G401.6 (cell line): Measurements from ENCODE around the gene SYT6.

Experiments used
- FAIRE-seq: peaks from 2 replicates; lab custom pipeline; 2012; peaks lifted over from hg19 to GRCh38; lab: Jason Lieb, UNC

The SYT6 gene

DNA sequence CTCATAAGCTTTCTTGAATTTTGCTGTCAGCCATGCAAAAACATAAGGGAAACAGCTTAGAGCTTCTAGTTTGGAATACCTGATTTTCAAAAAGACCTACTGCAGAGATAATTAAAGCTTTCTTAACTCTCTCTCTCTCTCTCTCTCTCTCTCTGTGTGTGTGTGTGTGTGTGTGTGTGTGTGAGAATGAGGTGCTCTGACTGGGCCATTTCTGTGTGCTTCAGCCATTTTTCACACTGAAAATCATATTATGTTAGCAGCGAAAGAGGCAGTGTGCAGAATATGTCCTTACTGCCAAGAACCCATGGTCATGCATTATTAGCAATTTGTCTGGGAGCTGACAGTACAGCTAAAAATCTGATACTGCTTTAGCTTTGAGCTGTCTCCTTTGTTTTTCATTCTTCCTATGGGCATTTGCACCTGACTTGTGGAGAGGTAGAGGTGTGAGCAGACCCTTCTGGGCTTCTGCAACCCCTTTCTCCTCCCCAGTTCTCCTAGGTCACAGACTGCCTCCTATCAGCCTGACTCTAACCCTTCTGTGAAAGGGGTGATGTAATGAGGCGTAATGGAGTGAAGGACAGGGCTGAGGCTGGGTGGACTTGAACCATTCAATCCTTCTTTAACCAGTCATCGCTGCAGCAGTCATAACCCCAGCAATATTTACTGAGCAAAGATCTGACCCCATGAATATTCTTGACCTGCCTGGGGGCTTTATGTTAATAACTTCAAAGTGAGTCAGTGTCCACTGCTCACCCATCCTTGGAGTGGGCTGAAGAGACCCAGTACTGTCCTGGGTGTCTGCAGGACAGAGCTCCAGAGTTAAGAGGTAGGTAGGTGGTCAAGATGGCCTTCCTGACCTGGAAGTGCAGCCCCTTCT is 61.2 kb downstream of the SYT6 start:
- FAIRE-seq = no peak

DNA sequence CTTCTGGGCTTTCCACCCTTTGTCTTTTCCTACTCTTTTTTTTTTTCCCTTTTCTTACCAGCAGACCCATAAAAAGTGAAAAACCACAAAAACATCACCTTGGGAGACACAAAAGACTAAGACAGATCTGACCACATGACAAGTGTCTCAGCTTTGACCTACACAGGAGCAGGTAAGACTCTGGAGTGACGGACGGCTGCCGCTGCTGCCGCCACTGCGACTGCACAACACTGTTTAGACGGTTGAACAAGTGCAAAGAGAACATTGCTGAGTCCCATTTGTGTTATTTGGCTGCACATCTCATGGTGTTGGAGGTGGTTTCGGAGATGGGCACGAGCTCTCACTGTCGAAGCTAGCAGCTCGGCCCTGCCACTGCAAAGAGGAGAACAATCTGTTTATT is 62.0 kb downstream of the SYT6 start:
- FAIRE-seq = no peak

DNA sequence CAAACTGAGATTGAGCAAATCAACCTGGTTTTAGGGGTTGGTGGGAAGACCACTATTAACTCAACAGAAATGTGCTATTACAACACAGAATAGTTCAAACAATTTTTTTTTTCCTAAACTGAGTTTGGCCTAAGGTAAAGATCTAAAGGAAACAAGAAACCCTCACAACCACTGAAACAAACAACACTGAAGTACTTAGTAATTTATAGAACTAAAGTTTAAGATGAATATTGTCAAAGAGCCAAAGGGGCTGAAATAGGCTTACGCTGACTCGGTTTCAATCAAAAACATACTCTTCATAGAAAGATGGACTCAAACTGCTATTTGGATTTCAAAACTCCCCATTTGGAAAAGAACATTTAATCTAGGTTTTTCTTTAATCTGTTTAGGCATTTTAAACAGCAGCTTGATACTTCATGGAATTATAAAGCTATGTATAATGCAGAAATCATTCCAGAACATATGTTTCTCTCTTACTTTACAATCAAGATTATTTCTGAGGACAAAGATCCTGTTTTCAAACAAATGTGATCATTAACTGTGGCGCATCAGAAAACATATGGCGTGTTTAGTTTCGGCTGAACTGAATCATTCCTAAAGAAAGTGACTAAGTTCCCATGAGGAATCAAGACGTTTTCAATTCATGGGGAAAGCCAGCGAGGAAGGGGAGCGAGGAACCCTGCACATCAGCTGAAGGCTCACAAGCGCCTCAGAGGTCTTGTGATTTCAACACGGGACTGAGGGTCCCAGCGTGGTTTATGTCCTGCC is 62.7 kb downstream of the SYT6 start:
- no peak for FAIRE-seq

DNA sequence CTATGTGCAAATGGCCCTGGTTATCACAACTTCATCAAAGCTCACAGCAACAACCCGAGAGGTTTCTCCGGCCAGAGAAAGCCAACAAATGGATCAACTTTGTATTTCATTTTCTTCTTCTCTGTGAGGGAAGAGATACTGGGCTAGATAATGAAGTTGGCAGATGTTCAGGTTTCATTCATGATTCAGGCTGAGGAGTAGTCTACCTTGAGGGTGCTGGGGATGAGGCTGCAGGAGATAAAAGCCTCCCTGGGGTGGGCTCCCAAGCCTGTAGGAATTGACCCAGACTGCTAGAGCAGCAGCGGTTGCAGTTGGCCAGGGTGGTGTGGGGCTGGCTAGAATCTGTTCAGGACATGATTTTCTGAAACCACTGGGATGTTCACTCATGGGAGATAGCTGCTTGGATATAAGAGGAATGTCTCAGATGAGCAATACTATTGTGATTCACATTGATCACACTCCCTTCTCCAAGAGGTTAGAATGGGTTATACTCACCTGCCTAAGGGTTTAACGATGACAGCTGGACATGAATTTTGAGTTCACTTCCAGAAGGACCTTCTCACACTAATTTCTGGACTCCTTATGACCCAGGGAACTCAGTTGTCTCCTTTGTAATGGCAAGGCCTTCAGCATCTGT is 64.0 kb downstream of the SYT6 start:
- FAIRE-seq = no peak

DNA sequence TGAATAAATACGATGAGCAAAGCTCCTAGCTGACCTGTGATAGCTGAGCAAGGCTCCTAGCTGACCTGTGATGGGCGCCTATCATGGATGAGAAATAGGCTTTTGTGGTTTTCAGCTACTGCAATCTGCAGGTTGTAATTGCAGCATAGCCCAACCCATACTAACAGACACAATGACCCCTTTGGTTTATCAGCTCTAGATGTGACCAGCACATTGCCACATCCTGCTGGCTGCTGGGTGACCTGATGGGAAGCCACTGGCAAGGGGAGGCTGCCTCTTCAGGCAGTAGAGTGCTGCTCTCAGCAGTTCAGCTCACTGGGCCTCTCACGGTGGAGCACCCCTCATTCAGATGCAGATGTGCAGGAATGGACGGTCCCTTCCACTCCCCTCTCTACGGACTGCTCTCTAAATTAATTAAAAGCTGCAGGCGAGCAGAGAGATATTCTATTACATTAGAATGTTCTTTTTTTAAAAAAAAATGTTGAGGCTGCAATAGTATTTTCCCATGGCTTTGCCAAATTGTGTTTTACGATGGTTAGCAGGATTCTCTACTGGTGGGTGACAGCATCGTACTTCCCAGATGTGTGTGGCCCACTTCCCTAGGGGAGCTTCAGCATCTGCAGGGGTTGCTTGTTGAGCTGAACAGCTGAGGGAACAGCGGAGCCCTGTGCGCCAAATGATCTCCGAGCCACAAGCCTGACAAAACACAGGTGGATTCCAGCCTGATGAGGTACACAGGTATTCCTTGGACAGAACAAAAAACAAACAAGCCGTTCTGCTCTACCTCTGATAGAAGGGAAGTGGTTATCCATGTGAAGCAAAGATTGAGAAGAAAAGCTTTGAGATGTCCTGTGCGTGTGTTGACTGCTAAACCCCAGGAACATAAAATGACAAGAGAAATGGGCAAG is 65.0 kb downstream of the SYT6 start:
- FAIRE-seq = no peak

DNA sequence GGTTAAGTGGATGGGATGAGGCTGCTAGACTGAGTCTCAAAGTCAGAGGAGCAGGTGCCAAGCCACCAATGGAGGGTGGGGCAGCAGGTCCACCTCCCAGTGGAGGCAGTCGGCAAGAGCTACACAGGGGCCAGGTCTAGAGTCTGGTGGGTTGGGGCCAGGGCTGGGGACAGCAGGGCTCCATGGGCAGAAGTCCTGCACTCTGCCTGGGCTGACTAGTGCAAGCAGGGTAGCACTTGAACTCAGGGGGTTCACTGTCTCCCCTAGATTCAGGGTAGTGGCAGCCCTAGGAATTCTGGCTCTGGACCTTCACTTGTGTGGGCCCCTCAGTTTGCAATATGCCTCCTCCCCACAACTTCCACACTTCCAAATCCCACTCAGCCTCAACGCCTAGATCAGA is 66.2 kb downstream of the SYT6 start:
- FAIRE-seq = no peak

DNA sequence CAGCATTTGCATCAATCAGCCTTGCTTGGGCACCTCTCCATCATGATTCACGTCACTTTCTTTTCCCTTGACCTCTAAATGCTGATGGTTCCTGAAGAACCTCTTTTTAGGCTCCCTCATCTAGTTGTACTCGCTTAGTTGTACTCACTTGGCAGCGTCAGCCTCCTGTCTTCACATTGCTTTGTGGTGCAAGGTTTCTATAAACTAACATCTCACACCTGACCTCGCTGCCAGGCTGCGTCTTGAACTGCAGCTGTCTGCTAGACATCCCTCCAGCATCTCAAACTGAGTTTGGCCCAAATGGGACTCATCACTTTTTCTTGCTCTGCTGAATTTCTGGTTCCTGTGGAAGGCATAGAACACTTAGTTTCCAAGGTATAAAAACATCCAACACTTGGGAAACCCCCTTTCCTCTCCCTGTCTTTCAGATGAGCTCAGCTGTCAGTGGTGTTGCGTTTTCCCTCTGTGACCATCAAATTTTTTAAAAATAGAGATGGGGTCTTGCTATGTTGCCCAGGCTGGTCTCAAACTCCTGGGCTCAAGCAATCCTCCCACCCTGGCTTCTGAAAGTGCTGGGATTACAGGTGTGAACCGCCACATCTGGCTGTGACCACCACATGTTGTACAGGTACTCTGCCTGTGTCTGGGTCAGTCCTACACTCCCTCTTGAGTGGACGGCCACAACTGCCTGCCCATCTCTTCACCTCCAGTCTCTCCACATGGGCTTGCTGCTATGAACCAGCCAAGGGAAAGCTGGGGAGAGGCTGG is 66.9 kb downstream of the SYT6 start:
- FAIRE-seq = no peak

DNA sequence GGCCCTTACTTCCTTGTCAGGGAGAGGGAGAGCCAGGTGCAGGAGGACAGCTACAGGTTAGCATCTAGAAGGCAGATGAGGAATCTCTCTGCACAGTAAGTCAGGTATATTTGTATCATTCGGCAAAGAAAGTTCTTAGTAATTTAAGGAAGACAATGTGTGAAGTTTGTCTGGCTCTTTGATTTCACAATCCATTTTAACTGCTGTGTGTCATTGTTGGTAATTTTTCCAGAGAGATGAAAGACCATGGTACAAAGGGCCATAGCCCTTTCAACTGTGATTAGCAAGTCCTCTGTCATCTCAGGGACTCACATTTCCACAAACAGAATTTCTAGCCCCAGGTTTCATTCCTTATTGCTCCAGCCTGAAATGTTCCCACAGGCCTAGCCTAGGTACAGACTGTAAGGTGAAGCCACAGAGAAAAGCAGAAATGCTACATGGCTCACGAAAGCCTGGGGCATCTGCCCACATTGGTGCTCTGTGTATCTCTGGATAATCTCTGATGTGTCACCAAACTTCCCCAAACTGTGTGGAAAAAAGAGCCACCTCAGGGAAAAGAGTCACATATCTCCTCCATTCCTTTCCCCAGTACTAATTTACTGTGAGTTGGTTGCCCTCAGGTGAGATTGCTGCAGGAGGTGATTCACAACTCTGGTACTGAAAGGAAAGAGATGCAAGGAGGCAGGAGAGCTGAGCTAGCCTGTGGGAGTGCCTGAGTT is 70.6 kb downstream of the SYT6 start:
- no peak for FAIRE-seq

DNA sequence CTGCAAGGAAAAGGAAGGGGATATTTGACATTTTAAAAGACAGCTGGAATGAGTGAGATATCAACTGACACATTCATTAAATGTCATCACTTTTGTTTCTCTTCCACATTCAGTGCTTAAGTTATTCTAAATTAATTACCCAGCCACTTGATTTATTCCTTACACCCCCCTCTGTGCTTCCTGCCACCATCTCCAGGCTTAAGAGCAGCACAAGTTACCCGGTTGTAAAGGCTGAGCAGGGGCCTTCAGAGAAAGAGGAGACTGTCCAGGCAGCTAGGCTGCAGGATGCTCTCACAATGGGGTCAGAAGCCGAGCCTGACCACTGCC is 71.4 kb downstream of the SYT6 start:
- no peak for FAIRE-seq

DNA sequence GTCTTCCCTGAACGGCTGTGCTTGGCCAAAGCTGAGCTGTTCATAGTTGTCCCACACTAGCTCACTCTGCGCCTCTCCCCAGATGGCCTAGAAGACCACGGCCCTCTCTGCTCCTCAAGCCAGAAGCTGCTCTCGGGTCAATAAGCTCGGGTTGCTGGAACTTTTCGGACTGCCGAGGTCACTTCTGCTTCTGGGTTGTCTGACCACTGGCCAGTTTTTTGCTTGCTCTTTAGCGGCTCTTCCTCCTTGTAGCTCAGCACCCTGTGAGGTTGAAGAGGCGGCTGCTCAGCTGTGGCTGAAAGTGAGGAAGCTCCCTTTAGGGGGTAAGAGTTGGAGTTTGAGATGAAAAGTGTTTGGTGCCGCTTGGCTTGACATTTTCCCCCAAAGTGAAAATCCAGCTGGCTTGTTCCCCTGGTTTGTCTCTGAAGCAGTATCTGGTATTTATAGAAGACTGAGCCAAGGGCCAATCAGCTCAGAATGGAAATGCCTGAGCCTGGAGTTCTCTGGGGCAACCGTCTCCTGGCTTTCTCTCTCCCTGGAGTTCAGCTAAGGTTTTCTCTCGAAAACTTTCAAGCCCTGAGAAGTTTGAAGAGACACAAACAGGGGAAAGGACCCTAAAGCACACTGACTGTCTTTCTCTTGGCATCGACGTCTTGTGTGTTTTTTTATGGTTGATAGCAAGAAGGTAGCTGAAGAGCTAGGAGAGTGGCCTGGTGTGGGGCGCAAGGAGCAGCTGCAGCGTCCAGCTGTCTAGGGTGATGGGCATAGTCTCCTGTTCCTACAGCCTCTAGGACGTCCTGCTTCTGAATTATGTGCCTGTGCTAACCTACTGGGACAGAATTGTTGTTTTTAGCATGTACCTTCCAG is 72.0 kb downstream of the SYT6 start:
- FAIRE-seq = no peak

DNA sequence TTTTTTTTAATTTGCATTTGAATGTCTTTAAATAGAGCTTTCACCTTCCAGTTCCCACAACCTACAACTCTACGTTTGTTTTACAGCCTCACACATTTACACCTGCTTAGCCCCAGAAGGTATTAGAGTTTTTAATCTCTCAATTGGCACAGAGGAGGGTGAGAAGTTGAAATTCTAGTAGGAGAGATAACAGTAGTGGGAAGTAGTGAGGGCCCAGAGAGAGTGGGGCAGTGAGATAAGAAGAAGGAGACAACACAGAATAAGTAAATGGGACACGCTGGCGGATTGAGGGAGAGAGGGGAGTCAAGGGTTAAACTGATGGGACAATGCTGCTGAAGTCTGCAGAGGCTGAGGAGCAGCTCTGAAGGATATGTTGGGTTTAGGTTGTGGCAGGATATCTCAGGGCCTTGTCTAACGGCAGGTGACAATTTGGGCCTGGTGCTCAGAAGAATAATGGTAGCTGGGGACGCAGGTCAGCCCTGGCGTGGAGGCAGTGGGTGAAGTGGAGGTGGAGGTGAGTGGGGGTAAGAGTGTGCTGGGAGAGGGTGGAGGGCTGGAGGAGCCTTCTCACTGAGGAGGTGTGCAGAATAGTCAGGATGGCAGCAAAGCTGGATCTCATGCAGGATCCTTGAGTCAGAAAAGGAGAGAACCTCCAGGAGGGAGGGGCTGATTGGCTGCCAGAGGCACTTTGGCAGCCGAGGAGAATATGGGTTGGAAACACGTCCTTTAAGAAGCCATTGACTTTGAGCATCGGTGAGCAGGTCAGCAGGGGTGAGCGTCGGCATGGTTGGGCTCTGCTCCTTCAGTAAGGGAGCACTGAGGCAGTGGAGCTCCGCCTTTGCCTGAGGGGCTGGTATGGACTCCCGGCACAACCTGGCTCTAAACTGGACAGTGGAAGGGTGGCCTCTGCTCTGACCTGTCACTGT is 72.9 kb downstream of the SYT6 start:
- no peak for FAIRE-seq

DNA sequence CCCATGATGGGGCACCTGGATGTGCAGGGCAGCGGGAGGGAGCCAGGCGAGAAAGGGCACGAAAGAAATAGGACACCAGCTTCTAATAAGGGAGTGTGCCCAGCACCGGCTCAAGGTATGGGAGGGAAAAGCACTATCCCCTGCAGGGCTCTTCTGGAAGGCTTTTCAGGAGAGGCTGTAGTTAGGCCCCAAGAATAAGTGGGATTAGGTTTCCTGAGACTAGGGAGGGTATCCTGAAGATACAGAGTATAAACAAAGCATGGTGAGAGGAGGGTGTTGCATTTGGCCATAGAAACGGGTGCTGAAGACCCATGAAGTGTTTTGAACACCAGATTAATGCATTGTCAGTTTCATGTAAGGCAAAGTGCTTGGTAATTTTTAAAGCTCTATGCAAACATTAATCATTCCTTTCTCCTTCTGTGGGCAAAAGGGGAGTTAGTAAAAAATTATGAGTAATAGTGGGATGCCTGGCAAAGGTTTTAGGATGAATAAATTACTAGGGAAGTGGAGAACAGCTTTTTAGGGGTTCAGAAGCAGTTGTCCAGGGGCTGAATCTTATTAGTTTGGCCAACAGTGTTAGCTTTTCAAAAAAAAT is 74.0 kb downstream of the SYT6 start:
- FAIRE-seq = no peak

DNA sequence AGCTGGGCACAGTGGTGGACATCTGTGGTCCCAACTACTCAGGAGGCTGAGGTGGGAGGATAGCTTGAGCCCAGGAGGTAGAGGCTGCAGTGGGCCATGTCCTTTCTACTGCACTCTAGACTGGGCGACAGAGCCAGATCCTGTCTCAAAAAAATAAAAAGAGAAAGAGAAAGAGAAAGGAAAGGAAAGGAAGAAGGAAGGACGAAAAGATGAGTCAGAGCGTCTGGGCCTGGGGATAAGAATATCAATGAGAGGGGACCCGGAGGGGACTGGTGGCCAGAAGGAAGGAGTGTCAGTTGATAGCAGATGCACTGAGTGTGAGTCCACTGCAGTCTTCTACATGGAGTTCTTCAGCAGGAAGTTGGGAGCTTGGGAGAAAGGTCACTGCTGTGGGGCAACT is 75.6 kb downstream of the SYT6 start:
- no peak for FAIRE-seq

DNA sequence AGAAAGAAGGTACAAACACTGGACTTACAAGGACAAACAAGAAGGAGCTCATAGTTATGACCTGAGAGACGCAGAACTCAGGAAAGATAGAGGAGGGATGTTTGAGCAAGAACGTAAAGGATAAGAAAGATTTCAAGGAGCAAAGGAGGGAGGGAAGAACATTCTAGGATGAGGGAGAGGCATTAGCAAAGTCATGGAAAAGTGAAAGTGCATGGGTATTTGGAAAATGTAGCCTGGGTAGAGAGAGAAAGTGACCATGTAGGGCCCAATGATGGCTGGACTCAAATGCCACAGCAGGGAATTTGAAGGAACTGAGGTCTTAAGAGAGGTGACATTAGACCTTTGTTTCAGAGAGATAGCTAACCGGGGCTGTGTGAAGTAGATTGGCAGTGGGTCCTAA is 76.5 kb downstream of the SYT6 start:
- FAIRE-seq = no peak

DNA sequence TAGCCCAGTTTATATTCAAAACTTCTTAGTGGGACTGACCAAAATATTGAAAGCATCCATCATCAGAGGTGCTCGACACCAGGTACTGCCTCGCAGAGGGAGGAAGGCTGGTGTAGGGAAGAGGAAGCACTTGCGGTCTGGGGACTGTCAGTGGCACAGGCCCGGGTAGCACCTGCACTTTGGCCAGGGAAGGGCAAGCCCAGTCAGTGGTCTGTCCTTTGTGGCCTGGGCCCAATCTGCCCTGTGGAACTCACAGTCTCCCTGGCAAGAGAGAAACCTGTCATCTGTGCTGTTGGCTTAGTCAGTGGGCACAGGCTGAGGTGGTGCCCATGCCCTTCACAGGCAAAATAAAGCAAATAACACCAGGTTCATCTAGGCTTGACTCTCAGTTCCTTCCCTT is 77.4 kb downstream of the SYT6 start:
- FAIRE-seq = no peak

DNA sequence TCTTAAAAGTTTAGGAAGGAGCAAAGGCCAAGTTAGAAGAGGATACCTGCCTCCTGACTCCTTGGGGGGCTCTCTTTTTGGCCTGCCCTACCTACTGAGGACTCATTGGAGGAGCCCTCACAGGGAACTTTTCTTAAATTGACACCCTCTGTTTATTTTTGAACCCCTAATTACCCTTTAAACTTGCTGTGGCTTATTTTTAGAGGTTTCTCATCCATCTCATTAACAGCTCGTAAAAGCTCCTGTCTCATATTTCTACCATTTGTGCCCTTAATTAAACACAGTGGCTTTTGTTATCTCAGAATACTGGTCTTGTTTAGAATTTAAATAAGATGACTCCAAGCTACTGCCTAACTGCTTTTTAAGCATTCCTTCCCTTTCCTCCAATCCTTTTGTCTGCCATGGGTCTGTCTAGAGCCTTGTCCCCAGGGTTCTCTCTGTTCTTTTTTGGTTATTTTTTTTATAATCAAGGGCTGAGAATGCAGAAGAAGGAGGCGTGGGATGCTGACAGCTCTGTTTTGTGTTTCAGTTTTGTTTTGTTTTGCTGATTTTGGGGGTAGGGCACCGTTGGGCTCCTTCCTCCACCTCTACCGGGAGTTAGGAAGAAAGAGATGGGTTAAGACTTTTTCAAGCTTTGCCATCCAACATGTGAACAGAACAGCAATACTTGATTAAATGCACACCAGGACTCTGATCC is 78.0 kb downstream of the SYT6 start:
- no peak for FAIRE-seq

DNA sequence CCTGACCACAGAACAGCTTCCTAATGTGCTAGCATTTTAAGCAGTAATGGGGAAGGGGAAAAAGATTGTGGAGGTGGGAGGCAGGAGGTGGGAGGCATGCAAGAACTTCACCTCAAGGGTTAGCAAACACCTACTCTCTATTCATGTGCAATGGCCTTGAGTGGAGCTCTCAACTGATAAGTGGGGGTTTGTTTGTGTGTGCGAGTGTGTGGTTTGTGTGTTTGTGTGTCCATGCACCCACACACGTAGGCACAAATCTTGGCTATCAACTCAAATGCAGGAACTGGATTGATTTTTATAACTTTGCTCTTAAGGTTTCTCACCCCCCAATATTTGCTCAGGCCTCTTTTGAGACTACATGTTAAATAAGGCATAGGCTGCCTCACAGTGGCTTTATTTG is 78.6 kb downstream of the SYT6 start:
- no peak for FAIRE-seq

DNA sequence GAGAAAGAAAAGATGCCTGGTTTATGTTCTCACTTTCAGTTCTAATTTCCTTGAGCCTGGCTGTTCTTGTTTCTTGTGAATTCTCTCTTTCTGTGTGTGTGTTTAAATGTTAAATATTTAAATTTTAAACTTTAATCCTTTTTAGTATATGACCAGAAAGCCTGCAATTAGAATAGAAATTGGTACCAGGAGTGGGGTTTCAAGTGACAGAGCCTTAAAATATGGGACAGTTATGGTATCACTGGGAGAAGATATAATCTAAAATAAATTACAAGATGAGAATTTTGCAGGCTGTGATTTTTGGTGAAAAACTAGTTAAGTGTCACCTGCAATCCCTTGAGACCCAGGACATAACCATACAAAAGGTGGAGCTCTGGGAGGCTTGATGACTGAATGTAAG is 81.4 kb downstream of the SYT6 start:
- no peak for FAIRE-seq
